GM10266 (cell line): Measurements from ENCODE around the gene CLASP1.

Experiments
- DNase-seq: peaks from one replicate; pipeline ENCODE4 v3.0.0; 2012; ENCODE audit errors: extremely low spot score
- CTCF ChIP-seq: IDR thresholded peaks from 2 replicates; pipeline ENCODE4 v1.5.1; 2012; ENCODE audit warnings: mild to moderate bottlenecking, low read depth; ENCODE audit not compliant: control insufficient read depth, insufficient read depth; ENCODE audit errors: missing control alignments

Gene CLASP1

DNA sequence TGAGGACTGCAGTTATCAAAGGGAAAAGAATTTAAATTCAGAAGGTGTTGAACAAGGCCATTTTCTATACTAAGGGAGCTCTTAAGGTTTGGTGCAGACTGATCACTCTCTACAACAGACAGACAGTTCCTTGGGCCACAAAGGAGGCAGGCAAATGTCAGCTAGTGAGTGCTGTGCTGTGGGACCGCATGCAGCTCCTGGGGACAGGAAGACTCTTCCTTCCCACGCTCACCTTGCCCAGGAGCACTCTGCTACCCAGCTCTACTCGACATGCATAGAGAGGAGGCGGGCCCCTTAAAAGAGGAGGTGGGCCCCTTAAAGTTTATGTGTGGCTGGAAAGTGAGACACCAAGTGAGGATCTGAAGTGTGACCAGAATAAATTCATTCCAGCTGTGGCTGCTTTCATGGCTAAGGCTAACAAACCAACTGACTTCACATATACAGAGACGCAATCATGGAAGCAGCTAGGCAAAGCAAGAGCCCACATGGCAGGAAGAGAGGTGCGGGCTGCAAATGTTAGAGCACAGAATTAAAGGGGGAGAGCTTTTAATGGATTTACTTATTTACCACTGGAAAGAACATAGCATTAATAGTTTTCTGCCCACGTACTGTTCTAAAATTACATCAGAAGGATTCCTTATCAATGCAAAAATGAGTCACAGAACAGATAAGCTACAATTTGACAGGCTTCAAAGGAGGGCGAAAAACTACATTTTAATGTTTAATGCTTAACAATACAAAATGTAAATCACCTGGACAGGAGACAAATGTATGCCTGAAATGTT, 220.0 kb downstream of the CLASP1 start:
- TF ChIP-seq CTCF: no peak

GRCh38 chr2:121427187-121427689, 222.0 kb downstream of the CLASP1 start:
- TF ChIP-seq CTCF: no peak
- DNase-seq: no peak

More for the DNA sequence above, 220.0 kb downstream of the CLASP1 start:
- no peak for DNase-seq

GRCh38 chr2:121420486-121420885, 228.8 kb downstream of the CLASP1 start:
- TF ChIP-seq CTCF: no peak
- DNase-seq: no peak

- TF ChIP-seq CTCF: no peak
- no peak for DNase-seq
Measured at GRCh38 chr2:121419081-121419699, 230.1 kb downstream of the CLASP1 start.

DNA sequence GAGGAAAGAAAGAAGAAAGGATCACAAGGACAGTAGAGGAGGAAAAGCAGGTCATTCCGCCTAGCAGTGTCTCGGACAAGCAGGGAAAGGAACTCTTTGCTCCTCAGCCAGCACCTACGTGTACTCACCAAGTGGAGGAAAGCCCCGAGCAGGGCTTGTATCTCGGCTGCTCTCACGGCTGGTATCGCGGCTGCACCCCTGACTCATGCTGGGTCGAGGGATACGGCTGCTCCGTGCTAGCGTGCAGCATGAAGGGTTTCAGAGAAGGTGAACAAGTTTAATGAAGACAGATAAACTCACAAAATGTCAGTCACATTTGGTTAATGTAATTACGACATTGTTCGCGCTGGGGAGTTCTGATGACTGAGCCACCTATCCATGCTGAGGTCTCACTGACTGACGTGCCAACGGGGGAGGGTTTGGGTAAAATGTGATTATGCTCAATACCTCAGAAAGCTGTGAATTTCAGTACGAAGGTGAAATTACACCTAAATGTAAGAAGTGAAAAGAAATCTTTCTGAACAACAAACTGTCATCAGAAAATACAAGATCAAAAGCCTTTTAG, 230.7 kb downstream of the CLASP1 start:
- TF ChIP-seq CTCF: no peak
- no peak for DNase-seq

DNA sequence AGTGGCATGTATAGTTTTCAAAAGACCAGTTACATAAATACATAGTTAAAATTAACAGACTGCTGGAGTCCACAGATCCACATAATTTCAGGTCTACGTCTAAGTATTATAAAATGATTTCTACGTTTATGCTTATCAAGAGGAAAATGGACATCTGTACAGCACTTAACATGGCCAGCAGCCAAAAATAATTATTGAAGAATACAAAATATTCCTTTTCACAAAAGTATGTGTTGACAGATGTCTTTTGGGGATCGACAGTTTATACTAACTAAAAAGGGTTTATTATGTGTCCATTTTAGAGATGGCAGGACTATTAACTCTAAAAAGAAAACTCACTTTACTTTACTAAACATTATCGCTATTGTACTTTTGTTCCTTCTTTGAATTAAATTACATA, 231.4 kb downstream of the CLASP1 start:
- no peak for TF ChIP-seq CTCF
- DNase-seq: no peak

DNA sequence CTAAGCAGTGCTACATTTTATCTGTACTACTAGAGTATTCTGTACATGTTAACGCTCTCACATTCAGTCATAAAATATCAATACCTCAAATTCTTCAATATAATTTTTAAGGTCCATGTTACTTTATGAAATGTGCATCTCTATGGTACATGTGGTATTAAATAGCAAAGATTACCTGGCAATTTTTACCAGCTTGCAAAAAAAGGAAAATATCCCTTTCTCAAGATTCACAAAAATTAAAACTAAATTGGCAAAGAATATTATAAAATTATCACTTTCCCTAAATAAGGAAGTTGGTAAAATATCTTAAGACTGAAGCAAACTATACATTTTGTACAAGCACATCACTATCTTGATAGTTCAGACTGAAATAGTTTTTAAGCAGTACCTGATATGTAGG, 233.5 kb downstream of the CLASP1 start:
- TF ChIP-seq CTCF: no peak
- DNase-seq: no peak
